Gastroesophageal sphincter (tissue), 4 donors: ENCODE data around the gene C5orf15. TPM values are rescaled to one million over a fixed set of nuclear protein-coding genes. Genes with fewer than 3 reads are reported as not detected.
"Not testable (repeated sequence)": the region's sequence is repeated elsewhere in the genome, so short reads cannot be mapped to it uniquely, and the experiment has no call there.

Experiments
- ATAC-seq: fragments of 150-250 bp; one replicate; pipeline ENCODE4 v1.9.1; 2016; ENCODE audit warnings: mild to moderate bottlenecking, moderate library complexity
- H3K27ac ChIP-seq, 4 donors: fragments of 200-600 bp; sonication (generic) in 3 of 4; 1 replicate in 3 of 4; 2 replicates in 1 of 4; pipeline ENCODE4 v1.5.1; 2016 to 2019
- H3K27me3 ChIP-seq: fragments of 200-600 bp; sonication (generic); one replicate; pipeline ENCODE4 v1.5.1; 2019
- H3K36me3 ChIP-seq, 2 donors: fragments of 200-600 bp; sonication (generic); one replicate each; pipeline ENCODE4 v1.5.1; 2019; ENCODE audit warnings: control low read depth in 1 of 2
- H3K4me1 ChIP-seq, 3 donors: fragments of 200-600 bp; sonication (generic); 1 replicate in 2 of 3; 2 replicates in 1 of 3; pipeline ENCODE4 v1.5.1; 2016 to 2019; ENCODE audit warnings: control low read depth in 2 of 3
- H3K4me3 ChIP-seq, 2 donors: fragments of 200-600 bp; sonication (generic); one replicate each; pipeline ENCODE4 v1.5.1; 2019; ENCODE audit warnings: mild to moderate bottlenecking in 1 of 2, moderate library complexity in 1 of 2
- H3K9me3 ChIP-seq, 3 donors: fragments of 200-600 bp; sonication (generic); one replicate each; pipeline ENCODE4 v1.5.1; 2017 to 2019; ENCODE audit warnings: control low read depth in 2 of 3
- EP300 ChIP-seq: sonication (generic); formaldehyde crosslinking; IDR thresholded peaks from one replicate; pipeline ENCODE4 v1.6.1; 2017; ENCODE audit warnings: antibody characterized with exemption, mild to moderate bottlenecking
- POLR2A ChIP-seq, 2 donors: fragments of 450-650 bp; IDR thresholded peaks; one replicate each; pipeline ENCODE4 v1.6.1; 2017; ENCODE audit warnings: antibody characterized with exemption in 2 of 2, mild to moderate bottlenecking in 2 of 2, moderate library complexity in 1 of 2
- POLR2AphosphoS5 ChIP-seq: sonication (generic); formaldehyde crosslinking; IDR thresholded peaks from one replicate; pipeline ENCODE4 v1.6.1; 2017; ENCODE audit warnings: antibody characterized with exemption
- WGBS, 2 donors: methylation state at CpG; one replicate each; pipeline ENCODE4 v1.1.5; 2018; ENCODE audit warnings: low coverage in 1 of 2; 5-methylcytosine and 5-hydroxymethylcytosine counted together
- total RNA-seq, 4 donors: library from RNA; depleted of rRNA; stranded (reverse); fragments of >200 nt; gene quantifications; one replicate each; pipeline ENCODE4 v1.1.0, GENCODE V29; 2016
- TF ChIP-seq, protein P1 (sequence below), 4 experiments: fragments of 200-600 bp in 2 of 4; fragments of 450-650 bp in 2 of 4; sonication (generic) in 1 of 4; IDR thresholded peaks; one replicate each; pipeline ENCODE4 v1.5.1; 2017 to 2019; ENCODE audit warnings: antibody characterized with exemption in 4 of 4, mild to moderate bottlenecking in 2 of 4, moderate library complexity in 2 of 4

The C5orf15 gene
- total RNA-seq, 4 donors from 2014 or later, result 22.2 to 38.0 (median 23.2) TPM

DNA sequence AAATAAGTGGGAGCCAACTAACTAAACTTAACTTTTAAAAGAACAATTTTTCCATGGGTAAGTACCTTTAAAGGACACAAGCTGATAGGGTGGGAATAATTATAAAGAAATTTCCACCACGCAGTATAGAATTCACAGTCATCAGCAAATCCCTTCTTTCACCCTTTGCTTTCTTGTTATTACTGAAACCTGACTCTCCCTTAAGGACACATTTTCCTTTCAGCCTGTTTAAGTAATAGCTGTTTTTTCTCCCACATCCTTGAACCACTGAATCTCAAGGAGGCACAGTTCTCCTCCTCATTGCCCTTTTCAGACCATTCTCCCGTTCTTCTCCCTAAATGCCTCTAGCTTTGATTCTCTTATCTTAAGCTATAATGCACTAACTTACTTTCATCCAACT lies 6.3 kb downstream of the C5orf15 start:
- Histone ChIP-seq H3K4me1 (peaks cover 0 to 35% (median 0%) of the 10 kb centered on the region in 3 donors), H3K36me3 (peaks cover 3 to 26% of the 10 kb centered on the region in 2 donors), H3K27me3 (no peaks in the 10 kb centered on the region), H3K27ac (no peak overlapping the region), H3K9me3 (no peaks in the 10 kb centered on the region), H3K4me3 (no peak overlapping the region)
- ATAC-seq, result no peak
- 73 to 81% methylated on average over 2 of the region's 2 CpGs for WGBS, 2 donors
- TF ChIP-seq POLR2AphosphoS5, result no peak
- TF ChIP-seq, protein P1, sequence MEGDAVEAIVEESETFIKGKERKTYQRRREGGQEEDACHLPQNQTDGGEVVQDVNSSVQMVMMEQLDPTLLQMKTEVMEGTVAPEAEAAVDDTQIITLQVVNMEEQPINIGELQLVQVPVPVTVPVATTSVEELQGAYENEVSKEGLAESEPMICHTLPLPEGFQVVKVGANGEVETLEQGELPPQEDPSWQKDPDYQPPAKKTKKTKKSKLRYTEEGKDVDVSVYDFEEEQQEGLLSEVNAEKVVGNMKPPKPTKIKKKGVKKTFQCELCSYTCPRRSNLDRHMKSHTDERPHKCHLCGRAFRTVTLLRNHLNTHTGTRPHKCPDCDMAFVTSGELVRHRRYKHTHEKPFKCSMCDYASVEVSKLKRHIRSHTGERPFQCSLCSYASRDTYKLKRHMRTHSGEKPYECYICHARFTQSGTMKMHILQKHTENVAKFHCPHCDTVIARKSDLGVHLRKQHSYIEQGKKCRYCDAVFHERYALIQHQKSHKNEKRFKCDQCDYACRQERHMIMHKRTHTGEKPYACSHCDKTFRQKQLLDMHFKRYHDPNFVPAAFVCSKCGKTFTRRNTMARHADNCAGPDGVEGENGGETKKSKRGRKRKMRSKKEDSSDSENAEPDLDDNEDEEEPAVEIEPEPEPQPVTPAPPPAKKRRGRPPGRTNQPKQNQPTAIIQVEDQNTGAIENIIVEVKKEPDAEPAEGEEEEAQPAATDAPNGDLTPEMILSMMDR (IDR thresholded peaks at IDR 0.05), result no peak
- no peak for TF ChIP-seq EP300

DNA sequence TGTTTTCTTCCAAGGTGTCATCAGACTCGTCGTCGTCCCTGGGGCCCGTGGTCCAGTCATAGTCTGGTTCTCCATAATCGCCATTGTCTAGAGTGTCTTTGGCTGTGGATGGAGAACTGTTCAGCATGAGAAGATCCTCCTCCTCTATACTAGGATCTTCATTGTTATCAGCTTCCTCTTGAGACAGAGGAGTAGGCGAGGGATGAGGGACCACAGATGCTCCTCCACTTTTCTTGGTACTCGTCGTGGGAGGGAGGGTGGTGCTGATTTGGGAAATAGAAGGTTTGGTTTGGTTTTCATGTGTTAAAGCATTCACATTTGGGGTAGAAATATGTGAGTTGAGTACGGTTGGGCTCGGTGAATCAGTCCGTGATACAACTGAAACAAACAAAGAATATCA lies 8.8 kb downstream of the C5orf15 start:
- Histone ChIP-seq H3K36me3 (peaks cover 3 to 43% of the 10 kb centered on the region in 2 donors), H3K4me3 (no peak overlapping the region), H3K4me1 (peaks cover 0 to 23% (median 0%) of the 10 kb centered on the region in 3 donors), H3K9me3 (no peaks in the 10 kb centered on the region), H3K27ac (no peak overlapping the region), H3K27me3 (no peaks in the 10 kb centered on the region)
- no peak for ATAC-seq
- TF ChIP-seq POLR2AphosphoS5 (no peak), EP300 (no peak), POLR2A (IDR thresholded peaks at IDR 0.05) (no peak)
- TF ChIP-seq, protein P1 (IDR thresholded peaks at IDR 0.05), result no peak
- WGBS, 2 donors, result 82 to 89% methylated on average over 8 to 11 of the region's 11 CpGs

DNA sequence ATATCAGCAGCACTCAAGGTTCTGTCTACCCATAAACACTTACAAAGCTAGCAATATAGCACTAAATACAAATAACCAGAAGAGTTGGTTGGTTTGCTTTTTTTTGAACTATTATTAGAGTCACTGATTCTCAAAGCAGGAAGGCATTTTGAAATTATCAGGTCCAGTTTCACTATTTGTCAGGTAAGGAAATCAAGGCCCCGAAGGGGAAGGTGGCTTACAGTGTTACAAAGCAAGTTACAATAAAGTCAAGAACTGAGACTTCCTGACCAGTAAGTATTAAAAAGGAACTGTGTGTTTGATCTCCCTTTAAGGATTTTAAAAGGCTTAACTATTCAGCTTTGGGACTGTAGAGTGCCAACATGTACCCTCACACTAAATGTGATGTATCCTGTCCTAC lies 10.8 kb downstream of the C5orf15 start:
- H3K4me3 ChIP-seq, result no peak overlapping the region
- ATAC-seq, result no peak

DNA sequence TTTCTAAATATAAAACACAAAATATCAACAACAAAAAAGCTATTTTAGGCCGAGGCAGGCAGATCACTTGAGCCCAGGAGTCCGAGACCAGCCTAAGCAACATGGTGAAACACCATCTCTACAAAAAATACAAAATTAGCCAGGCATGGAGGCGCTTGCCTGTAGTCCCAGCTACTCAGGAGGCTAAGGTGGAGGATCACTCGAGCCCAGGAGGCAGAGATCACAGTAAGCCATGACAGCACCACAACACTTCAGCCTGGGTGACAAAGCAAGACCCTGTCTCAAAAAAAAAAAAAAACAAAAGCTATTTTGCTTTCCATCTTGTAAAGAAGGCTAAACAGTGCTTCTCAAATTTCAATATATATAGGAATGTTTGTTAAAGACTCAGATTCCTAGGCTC lies 11.3 kb downstream of the C5orf15 start:
- Histone ChIP-seq H3K4me1 (peaks cover 0 to 30% (median 4%) of the 10 kb centered on the region in 3 donors), H3K36me3 (peaks cover 3 to 46% of the 10 kb centered on the region in 2 donors), H3K4me3 (no peak overlapping the region), H3K9me3 (no peaks in the 10 kb centered on the region), H3K27ac (no peak overlapping the region), H3K27me3 (no peaks in the 10 kb centered on the region)
- TF ChIP-seq, protein P1 (IDR thresholded peaks at IDR 0.05), result no peak
- no peak for TF ChIP-seq POLR2AphosphoS5
- no peak for TF ChIP-seq POLR2A (IDR thresholded peaks at IDR 0.05)
- no peak for TF ChIP-seq EP300
- 83 to 89% methylated on average over 2 to 4 of the region's 4 CpGs for WGBS, 2 donors
- no peak for ATAC-seq

More for the DNA sequence above, 10.8 kb downstream of the C5orf15 start:
- WGBS, 2 donors, result 90 to 100% methylated on average over 1 of the region's 1 CpG
- Histone ChIP-seq H3K36me3 (peaks cover 3 to 46% of the 10 kb centered on the region in 2 donors), H3K27me3 (no peaks in the 10 kb centered on the region), H3K4me1 (peaks cover 0 to 30% (median 3%) of the 10 kb centered on the region in 3 donors), H3K27ac (no peak overlapping the region), H3K9me3 (no peaks in the 10 kb centered on the region)
- TF ChIP-seq POLR2AphosphoS5, result no peak
- TF ChIP-seq EP300, result no peak
- TF ChIP-seq POLR2A (IDR thresholded peaks at IDR 0.05), result no peak
- TF ChIP-seq, protein P1 (IDR thresholded peaks at IDR 0.05), result no peak

DNA sequence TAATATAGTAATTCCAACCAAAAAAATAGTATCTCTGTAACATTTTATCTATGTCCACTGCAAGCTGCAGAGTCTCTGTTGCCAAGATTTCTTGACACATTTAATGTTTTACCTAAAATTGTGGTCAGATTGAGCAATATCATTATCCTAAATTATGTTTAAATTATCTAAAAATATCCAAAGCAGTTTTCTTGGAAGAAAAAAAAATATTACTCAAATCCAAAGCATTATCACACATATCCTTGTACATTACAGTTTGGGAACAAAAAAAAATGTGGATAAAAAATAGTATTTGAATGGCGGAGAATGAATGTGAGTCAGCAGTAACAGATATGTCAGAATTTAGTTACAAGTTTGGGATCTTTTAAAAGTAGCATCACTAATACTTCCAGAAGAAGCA lies 12.2 kb downstream of the C5orf15 start:
- Histone ChIP-seq H3K4me1 (peaks cover 0 to 38% (median 4%) of the 10 kb centered on the region in 3 donors), H3K36me3 (peaks cover 3 to 46% of the 10 kb centered on the region in 2 donors)
- not testable (repeated sequence) for H3K27me3 ChIP-seq, H3K27ac ChIP-seq, H3K4me3 ChIP-seq, H3K9me3 ChIP-seq, ATAC-seq
- WGBS, 2 donors, result 83 to 100% methylated on average over 1 of the region's 1 CpG
